LNCAP (cell line): ENCODE results near the gene EZH2.

ENCODE experiments used
- TF ChIP-seq, protein P1 (sequence below): fragments of 450-650 bp; IDR thresholded peaks from 2 replicates; pipeline ENCODE4 v1.5.1; 2017; ENCODE audit warnings: mild to moderate bottlenecking

Gene EZH2

DNA sequence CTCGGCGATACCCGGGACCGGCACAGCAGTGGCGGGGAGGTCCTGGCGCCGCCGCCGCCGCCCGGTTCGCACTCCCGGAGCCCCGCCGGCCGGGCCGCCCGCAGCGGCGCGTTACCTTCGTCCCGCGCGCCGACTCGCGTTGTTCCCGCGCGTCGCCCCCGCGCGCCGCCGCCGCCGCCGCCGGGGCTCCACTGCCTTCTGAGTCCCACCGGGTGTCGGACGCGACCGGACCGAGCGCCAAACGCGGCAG is at the start of gene EZH2:
TSS of gene EZH2 (minus strand) at position 243 of the 250 bp plus-strand sequence. CDS start 36,993 bp downstream, outside the sequence.
- TF ChIP-seq, protein P1, sequence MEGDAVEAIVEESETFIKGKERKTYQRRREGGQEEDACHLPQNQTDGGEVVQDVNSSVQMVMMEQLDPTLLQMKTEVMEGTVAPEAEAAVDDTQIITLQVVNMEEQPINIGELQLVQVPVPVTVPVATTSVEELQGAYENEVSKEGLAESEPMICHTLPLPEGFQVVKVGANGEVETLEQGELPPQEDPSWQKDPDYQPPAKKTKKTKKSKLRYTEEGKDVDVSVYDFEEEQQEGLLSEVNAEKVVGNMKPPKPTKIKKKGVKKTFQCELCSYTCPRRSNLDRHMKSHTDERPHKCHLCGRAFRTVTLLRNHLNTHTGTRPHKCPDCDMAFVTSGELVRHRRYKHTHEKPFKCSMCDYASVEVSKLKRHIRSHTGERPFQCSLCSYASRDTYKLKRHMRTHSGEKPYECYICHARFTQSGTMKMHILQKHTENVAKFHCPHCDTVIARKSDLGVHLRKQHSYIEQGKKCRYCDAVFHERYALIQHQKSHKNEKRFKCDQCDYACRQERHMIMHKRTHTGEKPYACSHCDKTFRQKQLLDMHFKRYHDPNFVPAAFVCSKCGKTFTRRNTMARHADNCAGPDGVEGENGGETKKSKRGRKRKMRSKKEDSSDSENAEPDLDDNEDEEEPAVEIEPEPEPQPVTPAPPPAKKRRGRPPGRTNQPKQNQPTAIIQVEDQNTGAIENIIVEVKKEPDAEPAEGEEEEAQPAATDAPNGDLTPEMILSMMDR = no peak

DNA sequence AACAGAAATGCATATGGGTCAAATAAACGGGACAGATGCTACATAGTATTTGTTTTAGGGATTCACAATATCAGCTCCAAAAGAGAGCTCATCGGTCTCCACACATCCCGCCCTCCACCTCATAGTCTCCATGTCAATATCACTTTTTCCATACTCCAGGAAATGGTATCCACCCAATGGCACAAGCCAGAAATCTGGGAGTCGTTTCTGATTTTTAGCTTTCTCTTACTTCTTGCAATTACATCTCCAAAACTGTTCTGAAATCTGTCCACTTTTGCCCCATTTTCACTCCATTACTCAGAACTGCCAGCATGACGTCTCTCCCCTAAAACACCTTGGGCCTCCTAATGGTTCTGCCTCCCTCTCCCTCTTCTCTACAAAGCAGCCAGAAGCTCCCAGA is 47.4 kb upstream of the EZH2 start:
- TF ChIP-seq, protein P1 = no peak

DNA sequence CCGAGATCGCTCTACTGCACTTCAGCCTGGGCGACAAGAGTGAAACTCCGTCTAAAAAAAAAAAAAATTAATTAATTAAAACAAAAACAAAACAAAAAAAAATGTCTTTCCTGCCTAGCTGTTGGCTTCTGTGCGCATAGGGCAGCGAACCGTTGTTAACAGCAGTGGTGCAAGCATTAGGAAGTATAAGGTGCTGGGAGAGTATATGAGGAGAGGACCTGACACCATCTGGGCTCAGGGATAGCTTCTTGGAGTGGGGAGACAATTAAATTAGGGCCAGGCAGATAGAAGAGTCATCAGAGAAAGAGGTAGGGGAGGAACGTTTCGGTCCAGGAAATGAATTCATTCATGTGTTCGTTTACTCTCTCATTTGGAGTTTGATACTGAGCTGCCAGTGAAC is 46.2 kb upstream of the EZH2 start:
- TF ChIP-seq, protein P1 = no peak

GRCh38 chr7:148929176-148929575 is 45.1 kb upstream of the EZH2 start:
- TF ChIP-seq, protein P1 = no peak

GRCh38 chr7:148927123-148928045 is 43.3 kb upstream of the EZH2 start:
- TF ChIP-seq, protein P1 = no peak

DNA sequence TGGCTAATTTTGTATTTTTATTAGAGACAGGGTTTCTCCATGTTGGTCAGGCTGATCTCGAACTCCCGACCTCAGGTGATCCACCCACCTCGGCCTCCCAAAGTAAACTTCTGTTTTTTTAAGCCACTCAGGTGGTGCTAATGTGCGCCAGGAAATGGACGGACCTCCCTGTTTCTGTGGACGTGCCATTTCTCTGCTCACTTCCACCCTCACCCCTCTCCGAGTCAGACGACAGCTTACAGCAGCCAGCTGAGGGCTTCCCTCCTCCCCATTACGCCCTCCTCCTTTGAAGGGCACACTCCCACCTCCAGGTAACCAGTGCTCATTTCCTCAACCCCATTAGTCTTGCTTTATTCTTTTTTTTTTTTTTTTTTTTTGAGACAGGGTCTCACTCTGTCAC is 41.7 kb upstream of the EZH2 start:
- TF ChIP-seq, protein P1 = no peak

- TF ChIP-seq, protein P1 = no peak
Measured at GRCh38 chr7:148924011-148924410, 39.9 kb upstream of the EZH2 start.
